Vagina (tissue), 2 donors: ENCODE measurements around the gene CEP70. TPM values are rescaled to one million over a fixed set of nuclear protein-coding genes. Genes with fewer than 3 reads are reported as not detected.

Source experiments
- DNase-seq, 2 donors: peaks; one replicate each; pipeline ENCODE4 v3.0.0-alpha.2; 2017; ENCODE audit errors: extremely low spot score in 2 of 2
- H3K27ac ChIP-seq: fragments of 200-600 bp; sonication (generic); one replicate; pipeline ENCODE4 v1.5.1; 2019
- H3K27me3 ChIP-seq: fragments of 200-600 bp; sonication (generic); one replicate; pipeline ENCODE4 v1.5.1; 2019
- H3K36me3 ChIP-seq, 2 donors: fragments of 200-600 bp; sonication (generic); one replicate each; pipeline ENCODE4 v1.5.1; 2017 to 2019
- H3K4me1 ChIP-seq: fragments of 200-600 bp; sonication (generic); one replicate; pipeline ENCODE4 v1.5.1; 2019
- H3K4me3 ChIP-seq, 2 donors: fragments of 200-600 bp; sonication (generic); 1 replicate in 1 of 2; 2 replicates in 1 of 2; pipeline ENCODE4 v1.5.1; 2016 to 2019
- H3K9me3 ChIP-seq: fragments of 200-600 bp; sonication (generic); one replicate; pipeline ENCODE4 v1.5.1; 2019
- CTCF ChIP-seq, 3 experiments: fragments of 450-650 bp in 2 of 3; fragments of 200-600 bp in 1 of 3; sonication (generic) in 1 of 3; IDR thresholded peaks; one replicate each; pipeline ENCODE4 v1.5.1; 2017 to 2019; ENCODE audit warnings: antibody characterized with exemption in 3 of 3, mild to moderate bottlenecking in 2 of 3, moderate library complexity in 2 of 3
- POLR2A ChIP-seq, 2 donors: fragments of 450-650 bp; IDR thresholded peaks; one replicate each; pipeline ENCODE4 v1.6.1; 2017; ENCODE audit warnings: antibody characterized with exemption in 2 of 2, mild to moderate bottlenecking in 2 of 2, moderate library complexity in 2 of 2
- POLR2AphosphoS5 ChIP-seq, 2 donors: sonication (generic); formaldehyde crosslinking; IDR thresholded peaks; one replicate each; pipeline ENCODE4 v1.9.0; 2017; ENCODE audit warnings: antibody characterized with exemption in 2 of 2, mild to moderate bottlenecking in 2 of 2, low read depth in 1 of 2; ENCODE audit not compliant: insufficient read depth in 1 of 2
- intact Hi-C: fragments of 100-400 bp; cut with DNase I; formaldehyde crosslinking; loops from one replicate; pipeline ENCODE4 v1.15.1; 2023
- total RNA-seq: library from RNA; depleted of rRNA; stranded (reverse); fragments of >200 nt; gene quantifications from one replicate; pipeline ENCODE4 v1.2.3, GENCODE V29; 2016

Gene CEP70
- total RNA-seq = 31.7 TPM

GRCh38 chr3:138594150-138594934, at the start of gene CEP70:
TSS of gene CEP70 (minus strand) at chr3:138594260. CDS start at chr3:138572927, 21,333 bp downstream.
- no peaks in the 10 kb centered on the region for H3K9me3 ChIP-seq
- no peaks in the 10 kb centered on the region for H3K36me3 ChIP-seq
- H3K27me3 ChIP-seq = no peaks in the 10 kb centered on the region
- peak in 1 of 2 donors; percentile 96 for DNase-seq
- peak within 1 kb of the TSS; percentile 66 for H3K4me3 ChIP-seq
- H3K27ac ChIP-seq = peak within 1 kb of the TSS; percentile 92
- peaks cover 18% of the 10 kb centered on the region for H3K4me1 ChIP-seq
- intact Hi-C loops = loop anchor here (1.0 kb wide), 1 partner anchor 321 kb away; no protein-coding TSS in a partner anchor
- TF ChIP-seq POLR2A (IDR thresholded peaks at IDR 0.05) (peak; percentile 69 to 76), CTCF (IDR thresholded peaks at IDR 0.05) (peak; percentile 72 to 92 (median 92)), POLR2AphosphoS5 (IDR thresholded peaks at IDR 0.05; ENCODE audit: insufficient read depth in 1 of 2, low read depth in 1 of 2) (peak; percentile 84 to 98)

- H3K36me3 ChIP-seq = no peaks in the 10 kb centered on the region
- no peak overlapping the region for H3K27ac ChIP-seq
- intact Hi-C loops = no loop called here
- no peaks in the 10 kb centered on the region for H3K4me1 ChIP-seq
- H3K4me3 ChIP-seq = no peak overlapping the region
- H3K9me3 ChIP-seq = peaks cover 9% of the 10 kb centered on the region
- no peak for TF ChIP-seq POLR2A (IDR thresholded peaks at IDR 0.05)
- no peak for TF ChIP-seq CTCF (IDR thresholded peaks at IDR 0.05)
- no peak for TF ChIP-seq POLR2AphosphoS5 (IDR thresholded peaks at IDR 0.05; ENCODE audit: insufficient read depth in 1 of 2, low read depth in 1 of 2)
- DNase-seq = no peak
- H3K27me3 ChIP-seq = no peaks in the 10 kb centered on the region
Measured at GRCh38 chr3:138642927-138643253, 48.8 kb upstream of the CEP70 start.

GRCh38 chr3:138642226-138642926, 48.3 kb upstream of the CEP70 start:
- Histone ChIP-seq H3K4me1 (no peaks in the 10 kb centered on the region), H3K9me3 (peaks cover 9% of the 10 kb centered on the region), H3K27ac (no peak overlapping the region), H3K27me3 (no peaks in the 10 kb centered on the region), H3K4me3 (no peak overlapping the region), H3K36me3 (no peaks in the 10 kb centered on the region)
- intact Hi-C loops = no loop called here
- TF ChIP-seq POLR2A (IDR thresholded peaks at IDR 0.05) = no peak
- DNase-seq = no peak

GRCh38 chr3:138640537-138640936, 46.5 kb upstream of the CEP70 start:
- Histone ChIP-seq H3K36me3 (no peaks in the 10 kb centered on the region), H3K4me3 (no peak overlapping the region), H3K27ac (no peak overlapping the region), H3K4me1 (no peaks in the 10 kb centered on the region), H3K9me3 (peaks cover 4% of the 10 kb centered on the region), H3K27me3 (no peaks in the 10 kb centered on the region)
- no peak for DNase-seq
- TF ChIP-seq POLR2AphosphoS5 (IDR thresholded peaks at IDR 0.05; ENCODE audit: insufficient read depth in 1 of 2, low read depth in 1 of 2) = no peak
- no peak for TF ChIP-seq CTCF (IDR thresholded peaks at IDR 0.05)
- intact Hi-C loops = no loop called here

GRCh38 chr3:138638641-138639040, 44.6 kb upstream of the CEP70 start:
- no peaks in the 10 kb centered on the region for H3K9me3 ChIP-seq
- intact Hi-C loops = no loop called here
- no peaks in the 10 kb centered on the region for H3K36me3 ChIP-seq
- no peak overlapping the region for H3K4me3 ChIP-seq
- no peaks in the 10 kb centered on the region for H3K27me3 ChIP-seq
- no peak for DNase-seq
- TF ChIP-seq POLR2A (IDR thresholded peaks at IDR 0.05) (no peak), POLR2AphosphoS5 (IDR thresholded peaks at IDR 0.05; ENCODE audit: insufficient read depth in 1 of 2, low read depth in 1 of 2) (no peak), CTCF (IDR thresholded peaks at IDR 0.05) (no peak)
- H3K4me1 ChIP-seq = no peaks in the 10 kb centered on the region
- H3K27ac ChIP-seq = no peak overlapping the region
